Heart left ventricle (tissue), 16 donors: ENCODE results near the gene PJA1. TPM values are rescaled to one million over a fixed set of nuclear protein-coding genes. Genes with fewer than 3 reads are reported as not detected.

Source experiments
- ATAC-seq, 4 donors: fragments of 200-7000 bp; cut with Tn5 transposase; one replicate each; pipeline ENCODE4 v1.9.1; 2020 to 2022; ENCODE audit warnings: moderate library complexity in 4 of 4, mild to moderate bottlenecking in 3 of 4, moderate number of reproducible peaks in 1 of 4
- DNase-seq, 5 donors: peaks; one replicate each; pipeline ENCODE4 v3.0.0-alpha.2; 2020
- H3K27ac ChIP-seq, 12 donors: fragments of 200-600 bp; sonication (generic) in 4 of 12; one replicate each; pipeline versions ENCODE4 v1.5.0 to v1.8.0; 2016 to 2022; ENCODE audit warnings: mild to moderate bottlenecking in 2 of 12
- H3K27me3 ChIP-seq, 9 donors: fragments of 200-600 bp; sonication (generic) in 2 of 9; one replicate each; pipeline versions ENCODE4 v1.5.1 to v1.8.0; 2016 to 2022; ENCODE audit warnings: mild to moderate bottlenecking in 3 of 9
- H3K36me3 ChIP-seq, 9 donors: fragments of 200-600 bp; sonication (generic) in 2 of 9; one replicate each; pipeline versions ENCODE4 v1.5.0 to v1.8.0; 2018 to 2022; ENCODE audit warnings: mild to moderate bottlenecking in 2 of 9
- H3K4me1 ChIP-seq, 12 donors: fragments of 200-600 bp; sonication (generic) in 4 of 12; one replicate each; pipeline versions ENCODE4 v1.5.0 to v1.8.0; 2016 to 2022; ENCODE audit warnings: mild to moderate bottlenecking in 3 of 12
- H3K4me3 ChIP-seq, 12 donors: fragments of 200-600 bp; sonication (generic) in 4 of 12; one replicate each; pipeline versions ENCODE4 v1.5.0 to v1.8.0; 2017 to 2022; ENCODE audit warnings: mild to moderate bottlenecking in 9 of 12, moderate library complexity in 4 of 12
- H3K9me3 ChIP-seq, 12 donors: fragments of 200-600 bp; sonication (generic) in 4 of 12; one replicate each; pipeline versions ENCODE4 v1.5.0 to v1.8.0; 2016 to 2022; ENCODE audit warnings: mild to moderate bottlenecking in 1 of 12
- POLR2A ChIP-seq, 2 donors: fragments of 450-650 bp; IDR thresholded peaks; one replicate each; pipeline ENCODE4 v1.6.1; 2017; ENCODE audit warnings: antibody characterized with exemption in 2 of 2, mild to moderate bottlenecking in 2 of 2, moderate library complexity in 2 of 2
- WGBS, 4 donors: extraction: QIAGEN DNeasy Blood & Tissue Kit in 2 of 4; methylation state at CpG; one replicate each; pipeline versions ENCODE4 v1.1.5 to v1.1.7; 2013 to 2018; 5-methylcytosine and 5-hydroxymethylcytosine counted together
- intact Hi-C, 10 donors: fragments of 100-400 bp; cut with DNase I; formaldehyde crosslinking; loops; one replicate each; pipeline versions ENCODE4 v1.11.1 to v1.14.2; 2022
- polyA plus RNA-seq, 2 donors: library from polyadenylated mRNA; stranded (reverse); fragments of 200-250 nt; gene quantifications; one replicate each; pipeline ENCODE4 v1.2.3, GENCODE V29; 2013
- total RNA-seq, 9 donors: library from RNA; depleted of rRNA in 2 of 9; stranded (reverse); fragments of >200 nt in 2 of 9; fragmentation: NEBNext Ultra II Directional in 3 of 9; extraction: Animal tissue kit (Norgen Biotek cat#: 25700) in 3 of 9; gene quantifications; one replicate each; pipeline versions ENCODE4 v1.1.0 to v1.2.4, GENCODE V29; 2016 to 2023
- TF ChIP-seq, protein P1 (sequence below), 12 donors: fragments of 200-600 bp; sonication (generic) in 4 of 12; IDR thresholded peaks; one replicate each; pipeline versions ENCODE4 v1.5.0 to v1.8.0; 2018 to 2022; ENCODE audit warnings: antibody characterized with exemption in 12 of 12, mild to moderate bottlenecking in 5 of 12
- donor health status: ischemic (EF 13 %, LVEDD 7.1; RV severe dilation, severe dysfunction).
- donor health status: healthy with polysubstance abuse.
- donor health status: DM: no; HTN: yes; CAD: no.
- donor health status: DM: no; HTN: no; CAD: no.
- donor health status: ischemic (EF 25% LVEDD 6.9; RV normal size, moderate dysfunction).
- donor health status: ischemic (EF 25% LVEDD 5.7; RV mildly dilated, moderate dysfunction).
- donor health status: healthy.
- donor health status: DM: yes; HTN: yes; CAD: no.
- donor health status: ischemic (EF 35%, LVEDD 5.7; RV mildly dilated, moderate dysfunction).
- donor health status: nonischemic (EF 11% LVEDD 7.7; RV severe dilation, severe dysfunction).
- donor health status: DM: yes; HTN: yes; CAD: no.
- donor health status: PGD.
- donor health status: ischemic (EF 29% LVEDD 5.4; RV normal size, mild dysfunction).
- donor health status: nonischemic (EF 23%, LVEDD 6.1; RV moderate dilation, normal function).

PJA1 gene
- total and polyA plus RNA-seq, 11 donors, result 4.3 to 20.1 (median 14.4) TPM

DNA sequence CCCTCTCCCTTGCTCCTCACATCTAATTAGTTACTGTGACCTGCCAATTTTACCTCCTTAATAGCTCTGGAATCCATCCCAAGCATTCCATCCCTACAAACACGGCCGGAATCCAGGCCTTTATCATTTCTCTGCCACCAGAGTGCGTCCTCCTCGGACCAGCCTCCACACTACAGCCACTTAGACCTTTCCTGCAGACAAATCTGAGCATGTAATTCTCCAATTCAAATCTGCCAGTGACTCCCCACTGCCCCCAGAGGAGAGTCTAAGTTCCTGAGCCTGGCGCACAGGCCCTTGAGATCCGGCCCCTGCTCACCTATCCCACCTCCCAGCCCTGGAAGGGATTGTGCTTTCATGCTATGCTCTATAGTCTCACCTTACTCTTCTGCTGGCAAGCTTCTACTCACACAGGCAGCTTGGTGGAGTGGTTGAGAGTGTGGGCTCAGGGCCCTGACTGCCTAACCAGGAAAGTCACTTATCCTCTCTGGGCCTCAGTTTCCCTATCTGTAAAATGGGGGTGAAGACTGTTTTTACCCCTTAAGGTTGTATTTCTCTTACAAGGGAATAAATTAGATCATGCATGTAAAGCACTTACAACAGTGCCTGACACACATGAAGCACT, 31.2 kb downstream of the PJA1 start:
- DNase-seq (peak in 1 of 5 donors; percentile 24), ATAC-seq (peak in 3 of 4 donors; percentile 16 to 59 (median 39))
- H3K9me3 ChIP-seq, result no peaks in the 10 kb centered on the region
- WGBS, 4 donors, result 13 to 28% (median 24%) methylated on average over 5 to 6 of the region's 6 CpGs
- peaks cover 0 to 12% (median 0%) of the 10 kb centered on the region in 12 donors for H3K4me1 ChIP-seq
- no peaks in the 10 kb centered on the region for H3K36me3 ChIP-seq
- no peak overlapping the region for H3K27ac ChIP-seq
- H3K4me3 ChIP-seq, result no peak overlapping the region
- H3K27me3 ChIP-seq, result peaks cover 0 to 50% (median 0%) of the 10 kb centered on the region in 9 donors
- intact Hi-C loops, result loop anchor here in 3 of 10 donors (10.0 kb wide), 3 partner anchors 59 to 309 kb away; partner anchors contain the start of gene EFNB1 (in 1 of the 3)
- TF ChIP-seq POLR2A (IDR thresholded peaks at IDR 0.05), result no peak
- TF ChIP-seq, protein P1, sequence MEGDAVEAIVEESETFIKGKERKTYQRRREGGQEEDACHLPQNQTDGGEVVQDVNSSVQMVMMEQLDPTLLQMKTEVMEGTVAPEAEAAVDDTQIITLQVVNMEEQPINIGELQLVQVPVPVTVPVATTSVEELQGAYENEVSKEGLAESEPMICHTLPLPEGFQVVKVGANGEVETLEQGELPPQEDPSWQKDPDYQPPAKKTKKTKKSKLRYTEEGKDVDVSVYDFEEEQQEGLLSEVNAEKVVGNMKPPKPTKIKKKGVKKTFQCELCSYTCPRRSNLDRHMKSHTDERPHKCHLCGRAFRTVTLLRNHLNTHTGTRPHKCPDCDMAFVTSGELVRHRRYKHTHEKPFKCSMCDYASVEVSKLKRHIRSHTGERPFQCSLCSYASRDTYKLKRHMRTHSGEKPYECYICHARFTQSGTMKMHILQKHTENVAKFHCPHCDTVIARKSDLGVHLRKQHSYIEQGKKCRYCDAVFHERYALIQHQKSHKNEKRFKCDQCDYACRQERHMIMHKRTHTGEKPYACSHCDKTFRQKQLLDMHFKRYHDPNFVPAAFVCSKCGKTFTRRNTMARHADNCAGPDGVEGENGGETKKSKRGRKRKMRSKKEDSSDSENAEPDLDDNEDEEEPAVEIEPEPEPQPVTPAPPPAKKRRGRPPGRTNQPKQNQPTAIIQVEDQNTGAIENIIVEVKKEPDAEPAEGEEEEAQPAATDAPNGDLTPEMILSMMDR (IDR thresholded peaks at IDR 0.05), result peak in 10 of 12 donors; percentile 12 to 54 (median 33)

- Histone ChIP-seq H3K27ac (no peak overlapping the region), H3K4me3 (no peak overlapping the region), H3K27me3 (peaks cover 0 to 56% (median 0%) of the 10 kb centered on the region in 9 donors), H3K9me3 (no peaks in the 10 kb centered on the region), H3K4me1 (peaks cover 0 to 14% (median 0%) of the 10 kb centered on the region in 12 donors), H3K36me3 (no peaks in the 10 kb centered on the region)
- TF ChIP-seq, protein P1 (IDR thresholded peaks at IDR 0.05), result no peak
- no peak for TF ChIP-seq POLR2A (IDR thresholded peaks at IDR 0.05)
- intact Hi-C loops, result loop anchor here in 3 of 10 donors (10.0 kb wide), 3 partner anchors 57 to 307 kb away; partner anchors contain the start of gene EFNB1 (in 1 of the 3)
- no peak for ATAC-seq
- WGBS, 4 donors, result 62 to 92% (median 82%) methylated on average over 5 of the region's 5 CpGs
- no peak for DNase-seq
Observed at GRCh38 chrX:69131886-69132285, 33.4 kb downstream of the PJA1 start.

- H3K4me3 ChIP-seq, result no peak overlapping the region
- ATAC-seq (no peak), DNase-seq (no peak)
- intact Hi-C loops, result loop anchor here in 3 of 10 donors (10.0 kb wide), 3 partner anchors 56 to 306 kb away; partner anchors contain the start of gene EFNB1 (in 1 of the 3)
- H3K27me3 ChIP-seq, result peaks cover 0 to 45% (median 0%) of the 10 kb centered on the region in 9 donors
- no peak overlapping the region for H3K27ac ChIP-seq
- TF ChIP-seq, protein P1 (IDR thresholded peaks at IDR 0.05), result no peak
- no peak for TF ChIP-seq POLR2A (IDR thresholded peaks at IDR 0.05)
- H3K4me1 ChIP-seq, result peaks cover 0 to 6% (median 0%) of the 10 kb centered on the region in 12 donors
- no peaks in the 10 kb centered on the region for H3K36me3 ChIP-seq
- no peaks in the 10 kb centered on the region for H3K9me3 ChIP-seq
- 48 to 63% (median 58%) methylated on average over 2 of the region's 2 CpGs for WGBS, 4 donors
Observed at GRCh38 chrX:69130439-69130838, 34.8 kb downstream of the PJA1 start.

- intact Hi-C loops, result no loop called here
- ATAC-seq, result peak in 3 of 4 donors; percentile 34 to 67 (median 51)
- 5 to 44% (median 14%) methylated on average over 13 to 34 of the region's 34 CpGs for WGBS, 4 donors
- Histone ChIP-seq H3K4me3 (peak overlapping the region in 7 of 12 donors; percentile 9 to 43 (median 29)), H3K4me1 (peaks cover 0 to 6% (median 0%) of the 10 kb centered on the region in 12 donors), H3K27me3 (peaks cover 0 to 46% (median 0%) of the 10 kb centered on the region in 9 donors), H3K36me3 (no peaks in the 10 kb centered on the region), H3K27ac (peak overlapping the region in 1 of 12 donors; percentile 24), H3K9me3 (no peaks in the 10 kb centered on the region)
- DNase-seq, result peak in 4 of 5 donors; percentile 21 to 65 (median 42)
- TF ChIP-seq, protein P1 (IDR thresholded peaks at IDR 0.05), result no peak
- TF ChIP-seq POLR2A (IDR thresholded peaks at IDR 0.05), result no peak
Observed at GRCh38 chrX:69128588-69128987, 36.7 kb downstream of the PJA1 start.
